ENCODE data around the gene NUP50. TPM values are rescaled to one million over a fixed set of nuclear protein-coding genes. Genes with fewer than 3 reads are reported as not detected.

Gene NUP50
- total RNA-seq, 3 donors from 2014 or later, result 42.5 to 80.7 (median 65.7) TPM

GRCh38 chr22:45217345-45217744, 53.6 kb downstream of the NUP50 start:
- TF ChIP-seq CTCF (IDR thresholded peaks at IDR 0.05), result no peak
- Histone ChIP-seq H3K9me3 (no peaks in the 10 kb centered on the region), H3K4me1 (ENCODE audit: low read depth) (peaks cover 3% of the 10 kb centered on the region), H3K36me3 (ENCODE audit: low read depth) (no peaks in the 10 kb centered on the region), H3K4me3 (no peak overlapping the region)
- DNase-seq (no peak), ATAC-seq (no peak)
- intact Hi-C loops (cut with DNase I, micrococcal nuclease), result no loop called here

GRCh38 chr22:45217806-45218205, 54.1 kb downstream of the NUP50 start:
- no peak for TF ChIP-seq CTCF (IDR thresholded peaks at IDR 0.05)
- peaks cover 3% of the 10 kb centered on the region for H3K4me1 ChIP-seq (ENCODE audit: low read depth)
- intact Hi-C loops (cut with DNase I, micrococcal nuclease), result no loop called here
- ATAC-seq (no peak), DNase-seq (no peak)
- no peaks in the 10 kb centered on the region for H3K9me3 ChIP-seq
- H3K36me3 ChIP-seq (ENCODE audit: low read depth), result no peaks in the 10 kb centered on the region
- no peak overlapping the region for H3K4me3 ChIP-seq

GRCh38 chr22:45218976-45219375, 55.3 kb downstream of the NUP50 start:
- no peak for ATAC-seq
- no peak for TF ChIP-seq CTCF (IDR thresholded peaks at IDR 0.05)
- intact Hi-C loops (cut with DNase I, micrococcal nuclease), result no loop called here

GRCh38 chr22:45221201-45221600, 57.5 kb downstream of the NUP50 start:
- H3K4me1 ChIP-seq (ENCODE audit: low read depth), result peaks cover 3% of the 10 kb centered on the region
- H3K4me3 ChIP-seq, result no peak overlapping the region
- no peaks in the 10 kb centered on the region for H3K9me3 ChIP-seq
- TF ChIP-seq CTCF (IDR thresholded peaks at IDR 0.05), result no peak
- intact Hi-C loops (cut with DNase I, micrococcal nuclease), result no loop called here
- ATAC-seq, result no peak
- no peaks in the 10 kb centered on the region for H3K36me3 ChIP-seq (ENCODE audit: low read depth)
- DNase-seq, result no peak

More at GRCh38 chr22:45218976-45219375, 55.3 kb downstream of the NUP50 start:
- Histone ChIP-seq H3K9me3 (no peaks in the 10 kb centered on the region), H3K36me3 (ENCODE audit: low read depth) (no peaks in the 10 kb centered on the region), H3K4me3 (no peak overlapping the region), H3K4me1 (ENCODE audit: low read depth) (peaks cover 3% of the 10 kb centered on the region)
- DNase-seq, result no peak

- no peaks in the 10 kb centered on the region for H3K4me1 ChIP-seq (ENCODE audit: low read depth)
Observed at GRCh38 chr22:45223304-45224117, 59.8 kb downstream of the NUP50 start.

More at GRCh38 chr22:45223304-45224117, 59.8 kb downstream of the NUP50 start:
- Histone ChIP-seq H3K36me3 (ENCODE audit: low read depth) (no peaks in the 10 kb centered on the region), H3K4me3 (no peak overlapping the region), H3K9me3 (no peaks in the 10 kb centered on the region)
- no peak for TF ChIP-seq CTCF (IDR thresholded peaks at IDR 0.05)
- intact Hi-C loops (cut with DNase I, micrococcal nuclease), result no loop called here
- ATAC-seq (no peak), DNase-seq (peak in 1 of 3 donors; percentile 11)
